HEK293 (cell line): ENCODE measurements around the gene SNX20.

Experiments used
- CTCF ChIP-seq: fragments of 450-650 bp; formaldehyde crosslinking; IDR thresholded peaks from 2 replicates; pipeline ENCODE4 v1.5.1; 2016; ENCODE audit warnings: missing biosample characterization, missing genetic modification characterization
- REST ChIP-seq: fragments of 450-650 bp; formaldehyde crosslinking; IDR thresholded peaks from 2 replicates; pipeline ENCODE4 v1.5.1; 2016; ENCODE audit warnings: missing biosample characterization, missing genetic modification characterization
- TSHZ1 ChIP-seq: fragments of 450-650 bp; formaldehyde crosslinking; IDR thresholded peaks from 2 replicates; pipeline ENCODE4 v1.5.1; 2016; ENCODE audit warnings: missing biosample characterization, missing genetic modification characterization, borderline replicate concordance
- ZNF366 ChIP-seq: fragments of 450-650 bp; formaldehyde crosslinking; conservative IDR thresholded peaks from 2 replicates; pipeline ENCODE4 v1.5.1; 2016; ENCODE audit warnings: missing biosample characterization, missing genetic modification characterization
- ZNF426 ChIP-seq: fragments of 450-650 bp; formaldehyde crosslinking; IDR thresholded peaks from 2 replicates; pipeline ENCODE4 v1.5.1; 2017; ENCODE audit warnings: missing biosample characterization, missing genetic modification characterization, mild to moderate bottlenecking, inconsistent platforms, moderate library complexity
- ZNF521 ChIP-seq: fragments of 450-650 bp; formaldehyde crosslinking; IDR thresholded peaks from 2 replicates; pipeline ENCODE4 v1.5.1; 2017; ENCODE audit warnings: missing biosample characterization, mild to moderate bottlenecking, missing genetic modification characterization
- ZNF530 ChIP-seq: fragments of 450-650 bp; formaldehyde crosslinking; IDR thresholded peaks from 2 replicates; pipeline ENCODE4 v1.5.1; 2016; ENCODE audit warnings: low read depth, missing biosample characterization, missing genetic modification characterization
- ZNF600 ChIP-seq: fragments of 450-650 bp; formaldehyde crosslinking; IDR thresholded peaks from 2 replicates; pipeline ENCODE4 v1.5.1; 2016; ENCODE audit warnings: missing biosample characterization, missing genetic modification characterization
- ZNF677 ChIP-seq: fragments of 450-650 bp; IDR thresholded peaks from 2 replicates; pipeline ENCODE4 v1.5.0; 2018; ENCODE audit warnings: missing biosample characterization, mild to moderate bottlenecking, missing genetic modification characterization, moderate library complexity

- no peak for TF ChIP-seq ZNF366 (tag by site-specific recombination)
- no peak for TF ChIP-seq ZNF677
- no peak for TF ChIP-seq CTCF (tag by site-specific recombination)
- TF ChIP-seq ZNF530 (tag by site-specific recombination) = no peak
- TF ChIP-seq ZNF426 (tag by site-specific recombination) = no peak
- no peak for TF ChIP-seq REST (tag by site-specific recombination)
- TF ChIP-seq TSHZ1 = no peak
- no peak for TF ChIP-seq ZNF521 (tag by site-specific recombination)
- TF ChIP-seq ZNF600 (tag by site-specific recombination) = no peak
Measured at GRCh38 chr16:50625374-50625773, 55.7 kb downstream of the SNX20 start.
